K562 (cell line): ENCODE results near the gene ZNF597. TPM values are rescaled to one million over a fixed set of nuclear protein-coding genes. Genes with fewer than 3 reads are reported as not detected.

Source experiments
- CCNT2 ChIP-seq: IDR thresholded peaks from 2 replicates; pipeline ENCODE4 v1.6.1; 2011; ENCODE audit warnings: borderline replicate concordance, low read depth, mild to moderate bottlenecking, moderate library complexity, mixed read lengths, low read length; ENCODE audit not compliant: insufficient read length; ENCODE audit errors: extremely low read depth
- POLR2H ChIP-seq: IDR thresholded peaks from 2 replicates; pipeline ENCODE4 v1.6.1; 2016; ENCODE audit warnings: missing genetic modification characterization, low read depth, mild to moderate bottlenecking, control low read depth, missing compliant biosample characterization, moderate library complexity
- RCOR1 ChIP-seq, 2 experiments: IDR thresholded peaks; 2 replicates each; pipeline ENCODE4 v1.6.1; 2012; ENCODE audit warnings: low read depth in 2 of 2, low read length in 2 of 2, borderline replicate concordance in 1 of 2, improper control_type of control experiment in 1 of 2
- YBX1 ChIP-seq: fragments of 450-650 bp; IDR thresholded peaks from 2 replicates; pipeline ENCODE4 v1.7.1; 2016; ENCODE audit warnings: mild to moderate bottlenecking
- polyA plus RNA-seq, 8 experiments: library from polyadenylated mRNA; depleted of rRNA in 4 of 8; stranded (reverse) in 5 of 8; unstranded in 3 of 8; fragments of >200 nt; fragmentation: Nextera tagmentation in 2 of 8; fragmentation: Illumina TruSeq in 1 of 8; extraction: Ambion mirVana in 2 of 8; extraction: Trizol in 1 of 8; gene quantifications; 2 replicates each; pipeline versions ENCODE4 v1.2.1 to v1.2.3, GENCODE V29; 2011 to 2014; ENCODE audit warnings: inconsistent platforms in 1 of 8, missing spikeins in 1 of 8
- total RNA-seq, 7 experiments: library from RNA; depleted of rRNA in 6 of 7; stranded (reverse); fragments of >200 nt in 6 of 7; fragmentation: Illumina TruSeq in 2 of 7; extraction: Trizol in 2 of 7; gene quantifications; 2 replicates each; pipeline versions ENCODE4 v1.2.1 to v1.2.3, GENCODE V29; 2011 to 2021; ENCODE audit warnings: low replicate concordance in 1 of 7
- TF ChIP-seq, protein P1 (sequence below): conservative IDR thresholded peaks from 2 replicates; pipeline ENCODE4 v1.6.1; 2011; ENCODE audit warnings: low read depth, mild to moderate bottlenecking, low read length; ENCODE audit not compliant: control insufficient read depth
- TF ChIP-seq, protein P2 (sequence below), 3 experiments: IDR thresholded peaks in 2 of 3; conservative IDR thresholded peaks in 1 of 3; 2 replicates each; pipeline ENCODE4 v1.5.1; 2011 to 2012; ENCODE audit warnings: low read length in 3 of 3, mild to moderate bottlenecking in 3 of 3, control low read depth in 2 of 3, improper control_type of control experiment in 1 of 3, inconsistent platforms in 1 of 3, low read depth in 1 of 3, mixed read lengths in 1 of 3, moderate library complexity in 1 of 3; ENCODE audit not compliant: insufficient read depth in 2 of 3
- TF ChIP-seq, protein P3 (sequence below): sonication (generic); formaldehyde crosslinking; IDR thresholded peaks from 2 replicates; pipeline ENCODE4 v1.5.0; 2020; ENCODE audit warnings: missing genetic modification reagents
- TF ChIP-seq, protein P4 (sequence below): fragments of 450-650 bp; formaldehyde crosslinking; IDR thresholded peaks from 2 replicates; pipeline ENCODE4 v1.4.0; 2020; ENCODE audit warnings: mild to moderate bottlenecking, moderate library complexity
- TF ChIP-seq, protein P5 (sequence below), 2 experiments: fragments of 450-650 bp; formaldehyde crosslinking in 1 of 2; IDR thresholded peaks; 2 replicates each; pipeline versions ENCODE4 v1.4.0 to v1.6.1; 2014 to 2020; ENCODE audit warnings: mild to moderate bottlenecking in 2 of 2, borderline replicate concordance in 1 of 2, low read depth in 1 of 2

The ZNF597 gene
- total and polyA plus RNA-seq, 9 of the 15 experiments (the other 6 are each of a cell fraction or from before 2014, with no cell fraction given): 0.14 to 0.68 (median 0.42) TPM

DNA sequence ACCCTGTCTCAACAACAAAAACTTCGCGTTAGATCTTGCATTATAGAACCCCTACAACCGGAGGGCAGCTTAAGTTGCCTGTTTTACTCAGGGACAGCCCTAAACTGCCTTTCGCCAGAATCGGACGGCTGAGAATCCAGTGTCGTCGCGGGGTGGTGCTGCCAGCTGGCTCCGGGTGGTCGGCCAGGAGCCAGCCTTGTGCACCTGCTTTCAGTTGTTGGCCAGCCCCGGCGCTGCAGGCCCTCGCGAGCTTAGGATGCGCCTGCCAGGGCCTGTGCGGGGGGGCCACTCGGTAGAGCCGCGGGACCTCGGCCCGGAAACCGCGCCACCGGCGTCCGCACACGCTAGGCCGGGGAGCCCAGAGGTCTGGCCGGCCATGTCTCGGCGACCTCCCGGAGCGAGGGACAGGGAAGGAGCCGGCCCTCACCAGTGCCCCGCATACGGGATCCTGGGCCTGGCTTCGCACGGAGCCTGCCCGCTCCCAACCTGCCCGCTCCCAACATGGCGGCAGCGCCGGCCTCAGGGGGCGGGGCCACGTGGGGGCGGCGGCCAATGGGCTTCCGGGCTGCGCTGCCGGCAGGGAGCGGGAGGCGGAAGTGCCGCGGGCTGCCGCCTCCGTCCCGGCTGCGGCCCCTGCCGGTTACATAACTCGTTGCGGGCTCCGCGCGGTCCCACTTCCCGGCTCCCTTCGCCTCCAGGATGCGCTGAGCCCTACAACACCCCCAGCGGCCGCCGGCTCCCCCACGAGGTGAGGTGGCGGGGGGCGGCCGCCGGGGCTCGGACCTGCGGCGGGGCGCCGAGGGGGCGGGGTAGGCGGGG, 14.3 kb upstream of the ZNF597 start (continued):
- TF ChIP-seq, protein P1, sequence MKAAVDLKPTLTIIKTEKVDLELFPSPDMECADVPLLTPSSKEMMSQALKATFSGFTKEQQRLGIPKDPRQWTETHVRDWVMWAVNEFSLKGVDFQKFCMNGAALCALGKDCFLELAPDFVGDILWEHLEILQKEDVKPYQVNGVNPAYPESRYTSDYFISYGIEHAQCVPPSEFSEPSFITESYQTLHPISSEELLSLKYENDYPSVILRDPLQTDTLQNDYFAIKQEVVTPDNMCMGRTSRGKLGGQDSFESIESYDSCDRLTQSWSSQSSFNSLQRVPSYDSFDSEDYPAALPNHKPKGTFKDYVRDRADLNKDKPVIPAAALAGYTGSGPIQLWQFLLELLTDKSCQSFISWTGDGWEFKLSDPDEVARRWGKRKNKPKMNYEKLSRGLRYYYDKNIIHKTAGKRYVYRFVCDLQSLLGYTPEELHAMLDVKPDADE: peak; percentile 50; the same call in 1 of the 2 replicates
- TF ChIP-seq, protein P2, sequence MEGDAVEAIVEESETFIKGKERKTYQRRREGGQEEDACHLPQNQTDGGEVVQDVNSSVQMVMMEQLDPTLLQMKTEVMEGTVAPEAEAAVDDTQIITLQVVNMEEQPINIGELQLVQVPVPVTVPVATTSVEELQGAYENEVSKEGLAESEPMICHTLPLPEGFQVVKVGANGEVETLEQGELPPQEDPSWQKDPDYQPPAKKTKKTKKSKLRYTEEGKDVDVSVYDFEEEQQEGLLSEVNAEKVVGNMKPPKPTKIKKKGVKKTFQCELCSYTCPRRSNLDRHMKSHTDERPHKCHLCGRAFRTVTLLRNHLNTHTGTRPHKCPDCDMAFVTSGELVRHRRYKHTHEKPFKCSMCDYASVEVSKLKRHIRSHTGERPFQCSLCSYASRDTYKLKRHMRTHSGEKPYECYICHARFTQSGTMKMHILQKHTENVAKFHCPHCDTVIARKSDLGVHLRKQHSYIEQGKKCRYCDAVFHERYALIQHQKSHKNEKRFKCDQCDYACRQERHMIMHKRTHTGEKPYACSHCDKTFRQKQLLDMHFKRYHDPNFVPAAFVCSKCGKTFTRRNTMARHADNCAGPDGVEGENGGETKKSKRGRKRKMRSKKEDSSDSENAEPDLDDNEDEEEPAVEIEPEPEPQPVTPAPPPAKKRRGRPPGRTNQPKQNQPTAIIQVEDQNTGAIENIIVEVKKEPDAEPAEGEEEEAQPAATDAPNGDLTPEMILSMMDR (IDR thresholded peaks at IDR 0.05 in 2 of 3, conservative IDR thresholded peaks at IDR 0.05 in 1 of 3; ENCODE audit: insufficient read depth in 2 of 3, low read depth in 1 of 3, low read length in 3 of 3): peak; percentile 35 to 93 (median 79); a peak in 4 of 6 replicates
- TF ChIP-seq, protein P3, sequence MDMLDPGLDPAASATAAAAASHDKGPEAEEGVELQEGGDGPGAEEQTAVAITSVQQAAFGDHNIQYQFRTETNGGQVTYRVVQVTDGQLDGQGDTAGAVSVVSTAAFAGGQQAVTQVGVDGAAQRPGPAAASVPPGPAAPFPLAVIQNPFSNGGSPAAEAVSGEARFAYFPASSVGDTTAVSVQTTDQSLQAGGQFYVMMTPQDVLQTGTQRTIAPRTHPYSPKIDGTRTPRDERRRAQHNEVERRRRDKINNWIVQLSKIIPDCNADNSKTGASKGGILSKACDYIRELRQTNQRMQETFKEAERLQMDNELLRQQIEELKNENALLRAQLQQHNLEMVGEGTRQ (CRISPR knock-in tag): peak; percentile 90
- TF ChIP-seq YBX1: no peak
- peak; percentile 81 for TF ChIP-seq CCNT2
- peak in 1 of 2 experiments; percentile 19; a peak in 1 of 4 replicates for TF ChIP-seq RCOR1 (IDR thresholded peaks at IDR 0.05; ENCODE audit: borderline replicate concordance in 1 of 2, low read depth in 2 of 2, low read length in 2 of 2)
- peak; percentile 80 for TF ChIP-seq POLR2H (tag)
- TF ChIP-seq, protein P4, sequence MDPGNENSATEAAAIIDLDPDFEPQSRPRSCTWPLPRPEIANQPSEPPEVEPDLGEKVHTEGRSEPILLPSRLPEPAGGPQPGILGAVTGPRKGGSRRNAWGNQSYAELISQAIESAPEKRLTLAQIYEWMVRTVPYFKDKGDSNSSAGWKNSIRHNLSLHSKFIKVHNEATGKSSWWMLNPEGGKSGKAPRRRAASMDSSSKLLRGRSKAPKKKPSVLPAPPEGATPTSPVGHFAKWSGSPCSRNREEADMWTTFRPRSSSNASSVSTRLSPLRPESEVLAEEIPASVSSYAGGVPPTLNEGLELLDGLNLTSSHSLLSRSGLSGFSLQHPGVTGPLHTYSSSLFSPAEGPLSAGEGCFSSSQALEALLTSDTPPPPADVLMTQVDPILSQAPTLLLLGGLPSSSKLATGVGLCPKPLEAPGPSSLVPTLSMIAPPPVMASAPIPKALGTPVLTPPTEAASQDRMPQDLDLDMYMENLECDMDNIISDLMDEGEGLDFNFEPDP (CRISPR knock-in tag): no peak
- TF ChIP-seq, protein P5, sequence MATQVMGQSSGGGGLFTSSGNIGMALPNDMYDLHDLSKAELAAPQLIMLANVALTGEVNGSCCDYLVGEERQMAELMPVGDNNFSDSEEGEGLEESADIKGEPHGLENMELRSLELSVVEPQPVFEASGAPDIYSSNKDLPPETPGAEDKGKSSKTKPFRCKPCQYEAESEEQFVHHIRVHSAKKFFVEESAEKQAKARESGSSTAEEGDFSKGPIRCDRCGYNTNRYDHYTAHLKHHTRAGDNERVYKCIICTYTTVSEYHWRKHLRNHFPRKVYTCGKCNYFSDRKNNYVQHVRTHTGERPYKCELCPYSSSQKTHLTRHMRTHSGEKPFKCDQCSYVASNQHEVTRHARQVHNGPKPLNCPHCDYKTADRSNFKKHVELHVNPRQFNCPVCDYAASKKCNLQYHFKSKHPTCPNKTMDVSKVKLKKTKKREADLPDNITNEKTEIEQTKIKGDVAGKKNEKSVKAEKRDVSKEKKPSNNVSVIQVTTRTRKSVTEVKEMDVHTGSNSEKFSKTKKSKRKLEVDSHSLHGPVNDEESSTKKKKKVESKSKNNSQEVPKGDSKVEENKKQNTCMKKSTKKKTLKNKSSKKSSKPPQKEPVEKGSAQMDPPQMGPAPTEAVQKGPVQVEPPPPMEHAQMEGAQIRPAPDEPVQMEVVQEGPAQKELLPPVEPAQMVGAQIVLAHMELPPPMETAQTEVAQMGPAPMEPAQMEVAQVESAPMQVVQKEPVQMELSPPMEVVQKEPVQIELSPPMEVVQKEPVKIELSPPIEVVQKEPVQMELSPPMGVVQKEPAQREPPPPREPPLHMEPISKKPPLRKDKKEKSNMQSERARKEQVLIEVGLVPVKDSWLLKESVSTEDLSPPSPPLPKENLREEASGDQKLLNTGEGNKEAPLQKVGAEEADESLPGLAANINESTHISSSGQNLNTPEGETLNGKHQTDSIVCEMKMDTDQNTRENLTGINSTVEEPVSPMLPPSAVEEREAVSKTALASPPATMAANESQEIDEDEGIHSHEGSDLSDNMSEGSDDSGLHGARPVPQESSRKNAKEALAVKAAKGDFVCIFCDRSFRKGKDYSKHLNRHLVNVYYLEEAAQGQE (IDR thresholded peaks at IDR 0.05; ENCODE audit: borderline replicate concordance): peak; percentile 72
- TF ChIP-seq, protein P5 (CRISPR knock-in tag; IDR thresholded peaks at IDR 0.05; ENCODE audit: low read depth): 0 out of 2 replicates have a peak, but pooled peaks have one; percentile 73
